Loucy (cell line): ENCODE results near the gene TRIM39.

ENCODE experiments used
- H2AFZ ChIP-seq: fragments of 200-600 bp; sonication (generic); 2 replicates; pipeline ENCODE4 v1.6.0; 2016; ENCODE audit warnings: antibody characterized with exemption, mild to moderate bottlenecking, low read length, moderate library complexity
- H3F3A ChIP-seq: fragments of 200-600 bp; 2 replicates; pipeline ENCODE4 v1.6.0; 2016; ENCODE audit warnings: antibody characterized with exemption, low read depth, mild to moderate bottlenecking
- H3K27me3 ChIP-seq: fragments of 200-600 bp; sonication (generic); 2 replicates; pipeline ENCODE4 v1.6.1; 2014; ENCODE audit warnings: low read length, mild to moderate bottlenecking; ENCODE audit not compliant: insufficient read depth, poor library complexity, severe bottlenecking
- H3K36me3 ChIP-seq: fragments of 200-600 bp; sonication (generic); 2 replicates; pipeline ENCODE4 v1.6.1; 2016; ENCODE audit warnings: low read length; ENCODE audit not compliant: insufficient read depth
- H3K4me1 ChIP-seq: fragments of 200-600 bp; sonication (generic); 2 replicates; pipeline ENCODE4 v1.5.1; 2014; ENCODE audit warnings: low read length, mild to moderate bottlenecking; ENCODE audit not compliant: insufficient read depth, poor library complexity, severe bottlenecking
- H3K4me2 ChIP-seq: fragments of 200-600 bp; sonication (generic); 2 replicates; pipeline ENCODE4 v1.6.0; 2014; ENCODE audit warnings: antibody characterized with exemption, low read length, low read depth, mild to moderate bottlenecking; ENCODE audit not compliant: poor library complexity, severe bottlenecking
- H3K4me3 ChIP-seq: fragments of 200-600 bp; sonication (generic); 2 replicates; pipeline ENCODE4 v1.5.1; 2014; ENCODE audit warnings: low read length, mild to moderate bottlenecking, mixed read lengths; ENCODE audit not compliant: poor library complexity, severe bottlenecking
- H3K79me2 ChIP-seq: fragments of 200-600 bp; sonication (generic); 2 replicates; pipeline ENCODE4 v1.6.1; 2014; ENCODE audit warnings: low read length; ENCODE audit not compliant: insufficient read depth
- H3K9ac ChIP-seq: fragments of 200-600 bp; sonication (generic); 2 replicates; pipeline ENCODE4 v1.6.0; 2014; ENCODE audit warnings: mild to moderate bottlenecking, low read depth, low read length, moderate library complexity; ENCODE audit not compliant: poor library complexity, severe bottlenecking
- H3K9me2 ChIP-seq: fragments of 200-600 bp; sonication (generic); replicated peaks from 2 replicates; pipeline ENCODE4 v1.6.1; 2016; ENCODE audit warnings: low read depth, low read length, mixed read lengths
- H3K9me3 ChIP-seq: fragments of 200-600 bp; sonication (generic); 2 replicates; pipeline ENCODE4 v1.6.1; 2014; ENCODE audit warnings: mild to moderate bottlenecking, antibody characterized with exemption, low read length, low read depth; ENCODE audit not compliant: insufficient read depth
- H4K20me1 ChIP-seq: fragments of 200-600 bp; sonication (generic); 2 replicates; pipeline ENCODE4 v1.6.0; 2014; ENCODE audit warnings: antibody characterized with exemption, low read length, mild to moderate bottlenecking; ENCODE audit not compliant: insufficient read depth, poor library complexity, severe bottlenecking
- EZH2phosphoT487 ChIP-seq: fragments of 200-600 bp; IDR thresholded peaks from 2 replicates; pipeline ENCODE4 v1.6.1; 2018; ENCODE audit warnings: antibody characterized with exemption, mild to moderate bottlenecking, moderate library complexity, borderline replicate concordance
- TF ChIP-seq, protein P1 (sequence below): fragments of 200-600 bp; sonication (generic); conservative IDR thresholded peaks from 2 replicates; pipeline ENCODE4 v1.5.1; 2014; ENCODE audit warnings: mild to moderate bottlenecking, antibody characterized with exemption, low read length

Gene TRIM39

DNA sequence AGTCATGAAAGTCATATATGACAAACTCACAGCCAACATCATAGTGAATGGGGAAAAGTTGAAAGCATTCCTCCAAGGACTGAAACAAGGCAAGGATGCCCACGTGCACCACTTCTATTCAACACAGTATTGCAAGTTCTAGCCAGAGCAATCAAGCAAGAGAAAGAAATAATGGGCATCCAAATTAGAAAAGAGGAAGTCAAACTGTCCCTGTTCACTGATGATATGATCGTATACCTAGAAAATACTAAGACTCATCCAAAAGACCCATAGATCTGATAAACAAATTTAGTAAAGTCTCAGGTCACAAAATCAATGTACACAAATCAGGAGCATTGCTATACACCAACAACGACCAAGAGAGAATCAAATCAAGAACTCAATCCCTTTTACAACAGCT is 59.4 kb downstream of the TRIM39 start:
- Histone ChIP-seq H3K27me3 (peaks cover 7% of the 10 kb centered on the region), H3K4me3 (no peak overlapping the region), H3K9me3 (no peaks in the 10 kb centered on the region), H3K36me3 (no peaks in the 10 kb centered on the region), H3K4me1 (no peaks in the 10 kb centered on the region), H3K79me2 (no peaks in the 10 kb centered on the region), H3F3A (no peaks in the 10 kb centered on the region), H3K4me2 (no peak overlapping the region), H4K20me1 (no peaks in the 10 kb centered on the region), H3K9me2 (no peaks in the 10 kb centered on the region), H3K9ac (no peak overlapping the region), H2AFZ (no peak overlapping the region)
- TF ChIP-seq, protein P1, sequence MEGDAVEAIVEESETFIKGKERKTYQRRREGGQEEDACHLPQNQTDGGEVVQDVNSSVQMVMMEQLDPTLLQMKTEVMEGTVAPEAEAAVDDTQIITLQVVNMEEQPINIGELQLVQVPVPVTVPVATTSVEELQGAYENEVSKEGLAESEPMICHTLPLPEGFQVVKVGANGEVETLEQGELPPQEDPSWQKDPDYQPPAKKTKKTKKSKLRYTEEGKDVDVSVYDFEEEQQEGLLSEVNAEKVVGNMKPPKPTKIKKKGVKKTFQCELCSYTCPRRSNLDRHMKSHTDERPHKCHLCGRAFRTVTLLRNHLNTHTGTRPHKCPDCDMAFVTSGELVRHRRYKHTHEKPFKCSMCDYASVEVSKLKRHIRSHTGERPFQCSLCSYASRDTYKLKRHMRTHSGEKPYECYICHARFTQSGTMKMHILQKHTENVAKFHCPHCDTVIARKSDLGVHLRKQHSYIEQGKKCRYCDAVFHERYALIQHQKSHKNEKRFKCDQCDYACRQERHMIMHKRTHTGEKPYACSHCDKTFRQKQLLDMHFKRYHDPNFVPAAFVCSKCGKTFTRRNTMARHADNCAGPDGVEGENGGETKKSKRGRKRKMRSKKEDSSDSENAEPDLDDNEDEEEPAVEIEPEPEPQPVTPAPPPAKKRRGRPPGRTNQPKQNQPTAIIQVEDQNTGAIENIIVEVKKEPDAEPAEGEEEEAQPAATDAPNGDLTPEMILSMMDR, result no peak
- TF ChIP-seq EZH2phosphoT487, result no peak

DNA sequence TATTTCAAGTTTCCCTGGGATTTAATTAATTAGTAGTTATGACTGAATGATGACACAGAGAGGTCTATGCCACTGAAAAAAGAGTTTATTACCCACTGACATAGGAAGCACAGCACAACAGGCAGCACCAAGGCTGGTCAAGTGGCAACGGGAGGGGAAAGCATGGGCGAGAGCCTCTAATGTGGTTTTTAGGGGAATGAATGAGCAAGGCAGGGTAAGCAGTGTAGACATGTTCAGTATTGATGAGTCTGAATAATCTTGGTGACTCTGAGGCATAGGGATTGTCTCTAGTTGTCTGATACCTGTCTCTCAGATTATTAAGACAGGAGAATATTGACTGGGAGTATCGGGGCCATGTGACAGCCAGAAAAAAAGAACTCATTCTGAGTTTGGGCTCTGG is 64.5 kb downstream of the TRIM39 start:
- Histone ChIP-seq H3K36me3 (no peaks in the 10 kb centered on the region), H3K4me2 (no peak overlapping the region), H3K4me3 (no peak overlapping the region), H3F3A (no peaks in the 10 kb centered on the region), H3K79me2 (no peaks in the 10 kb centered on the region), H3K9me3 (no peaks in the 10 kb centered on the region), H3K27me3 (peaks cover 4% of the 10 kb centered on the region), H2AFZ (no peak overlapping the region), H4K20me1 (no peaks in the 10 kb centered on the region), H3K4me1 (no peaks in the 10 kb centered on the region), H3K9ac (no peak overlapping the region), H3K9me2 (no peaks in the 10 kb centered on the region)
- TF ChIP-seq, protein P1, result no peak
- TF ChIP-seq EZH2phosphoT487, result no peak
